Prostate gland (tissue), 2 donors: ENCODE data around the gene C3orf70. TPM values are rescaled to one million over a fixed set of nuclear protein-coding genes. Genes with fewer than 3 reads are reported as not detected.

Experiments
- DNase-seq: peaks from one replicate; pipeline ENCODE4 v3.0.0-alpha.2; 2019; ENCODE audit warnings: low spot score
- H3K27ac ChIP-seq, 2 donors: fragments of 200-600 bp; sonication (generic); 2 replicates each; pipeline ENCODE4 v1.5.1; 2017 to 2019
- H3K27me3 ChIP-seq: fragments of 200-600 bp; sonication (generic); replicated peaks from 2 replicates; pipeline ENCODE4 v1.5.1; 2019; ENCODE audit not compliant: insufficient read depth
- H3K36me3 ChIP-seq, 2 donors: fragments of 200-600 bp; sonication (generic); 1 replicate in 1 of 2; 2 replicates in 1 of 2; pipeline versions ENCODE4 v1.5.1 to v1.8.1; 2017 to 2019
- H3K4me1 ChIP-seq: fragments of 200-600 bp; sonication (generic); replicated peaks from 2 replicates; pipeline ENCODE4 v1.5.1; 2019
- H3K4me3 ChIP-seq, 2 donors: fragments of 200-600 bp; sonication (generic); 2 replicates each; pipeline ENCODE4 v1.5.1; 2017 to 2019
- H3K9me3 ChIP-seq: fragments of 200-600 bp; sonication (generic); 2 replicates; pipeline ENCODE4 v1.5.1; 2017
- CTCF ChIP-seq, 4 experiments: fragments of 200-600 bp in 2 of 4; fragments of 450-650 bp in 2 of 4; sonication (generic) in 2 of 4; IDR thresholded peaks; 1 replicate in 3 of 4; 2 replicates in 1 of 4; pipeline ENCODE4 v1.5.1; 2016 to 2019; ENCODE audit warnings: antibody characterized with exemption in 4 of 4, mild to moderate bottlenecking in 2 of 4, moderate library complexity in 2 of 4
- POLR2A ChIP-seq: fragments of 450-650 bp; IDR thresholded peaks from one replicate; pipeline ENCODE4 v1.6.1; 2016; ENCODE audit warnings: antibody characterized with exemption, mild to moderate bottlenecking
- POLR2AphosphoS5 ChIP-seq: sonication (generic); formaldehyde crosslinking; IDR thresholded peaks from one replicate; pipeline ENCODE4 v1.6.1; 2017; ENCODE audit warnings: antibody characterized with exemption
- WGBS: methylation state at CpG from one replicate; pipeline ENCODE4 v1.1.5; 2018; 5-methylcytosine and 5-hydroxymethylcytosine counted together
- intact Hi-C: fragments of 100-400 bp; cut with DNase I; formaldehyde crosslinking; loops from one replicate; pipeline ENCODE4 v1.14.2; 2022
- total RNA-seq, 2 donors: library from RNA; depleted of rRNA; stranded (reverse); fragments of >200 nt; gene quantifications; one replicate each; pipeline ENCODE4 v1.1.0, GENCODE V29; 2016

The C3orf70 gene
- total RNA-seq, 2 donors from 2014 or later = 5.7 to 21.2 TPM

GRCh38 chr3:185060655-185061054 lies 92.2 kb downstream of the C3orf70 start:
- H3K36me3 ChIP-seq = no peaks in the 10 kb centered on the region
- TF ChIP-seq POLR2AphosphoS5 = no peak
- no peak overlapping the region for H3K4me3 ChIP-seq
- no peak for DNase-seq
- H3K4me1 ChIP-seq = no peaks in the 10 kb centered on the region
- intact Hi-C loops = no loop called here
- no peaks in the 10 kb centered on the region for H3K27me3 ChIP-seq
- H3K9me3 ChIP-seq = no peaks in the 10 kb centered on the region
- WGBS = 97% methylated on average over 2 of the region's 2 CpGs
- no peak overlapping the region for H3K27ac ChIP-seq

GRCh38 chr3:185059766-185060165 lies 93.1 kb downstream of the C3orf70 start:
- intact Hi-C loops = no loop called here
- Histone ChIP-seq H3K27me3 (no peaks in the 10 kb centered on the region), H3K4me3 (no peak overlapping the region), H3K9me3 (no peaks in the 10 kb centered on the region), H3K27ac (no peak overlapping the region), H3K36me3 (no peaks in the 10 kb centered on the region), H3K4me1 (no peaks in the 10 kb centered on the region)
- 85% methylated on average over 2 of the region's 2 CpGs for WGBS
- no peak for TF ChIP-seq POLR2A
- no peak for TF ChIP-seq CTCF (IDR thresholded peaks at IDR 0.05)
- no peak for TF ChIP-seq POLR2AphosphoS5
- no peak for DNase-seq

- intact Hi-C loops = no loop called here
- H3K4me1 ChIP-seq = no peaks in the 10 kb centered on the region
- H3K27me3 ChIP-seq = no peaks in the 10 kb centered on the region
- no peak overlapping the region for H3K27ac ChIP-seq
- TF ChIP-seq POLR2AphosphoS5 = no peak
- no peak for TF ChIP-seq POLR2A
- TF ChIP-seq CTCF (IDR thresholded peaks at IDR 0.05) = no peak
- no peak overlapping the region for H3K4me3 ChIP-seq
- no peaks in the 10 kb centered on the region for H3K9me3 ChIP-seq
- H3K36me3 ChIP-seq = no peaks in the 10 kb centered on the region
- no peak for DNase-seq
- 68% methylated on average over 2 of the region's 2 CpGs for WGBS
Observed at GRCh38 chr3:185058796-185059195, 94.1 kb downstream of the C3orf70 start.

GRCh38 chr3:185057829-185058228 lies 95.0 kb downstream of the C3orf70 start:
- Histone ChIP-seq H3K9me3 (no peaks in the 10 kb centered on the region), H3K4me3 (no peak overlapping the region), H3K27me3 (no peaks in the 10 kb centered on the region), H3K4me1 (no peaks in the 10 kb centered on the region), H3K27ac (no peak overlapping the region), H3K36me3 (peaks cover 0 to under 1% of the 10 kb centered on the region in 2 donors)
- WGBS = 86% methylated on average over 1 of the region's 1 CpG
- no peak for DNase-seq
- intact Hi-C loops = no loop called here
- no peak for TF ChIP-seq POLR2A
- TF ChIP-seq CTCF (IDR thresholded peaks at IDR 0.05) = no peak
- no peak for TF ChIP-seq POLR2AphosphoS5

GRCh38 chr3:185056908-185057307 lies 96.0 kb downstream of the C3orf70 start:
- WGBS = 94% methylated on average over 2 of the region's 2 CpGs
- H3K36me3 ChIP-seq = peaks cover 0 to 9% of the 10 kb centered on the region in 2 donors
- TF ChIP-seq POLR2A (no peak), CTCF (IDR thresholded peaks at IDR 0.05) (no peak), POLR2AphosphoS5 (no peak)
- intact Hi-C loops = no loop called here
- no peak overlapping the region for H3K27ac ChIP-seq
- H3K4me1 ChIP-seq = no peaks in the 10 kb centered on the region
- no peak overlapping the region for H3K4me3 ChIP-seq
- no peaks in the 10 kb centered on the region for H3K9me3 ChIP-seq
- no peaks in the 10 kb centered on the region for H3K27me3 ChIP-seq
- DNase-seq = no peak
